Measurements from ENCODE around the gene GOPC.
A peak's percentile ranks its signal among the peaks of the same experiment; 100 is the strongest.

The GOPC gene

GRCh38 chr6:117513778-117514365 is 88.4 kb downstream of the GOPC start:
- Histone ChIP-seq H3K36me3 (ENCODE audit: control insufficient read depth, insufficient read depth, low read length) (peaks cover 91% of the 10 kb centered on the region), H3K9me3 (ENCODE audit: control insufficient read depth, low read length) (no peaks in the 10 kb centered on the region), H3K4me1 (ENCODE audit: control insufficient read depth, insufficient read depth, low read length, poor library complexity, severe bottlenecking) (peaks cover 21% of the 10 kb centered on the region), H3K27ac (ENCODE audit: low read depth, low read length, severe bottlenecking) (no peak overlapping the region), H3K4me3 (ENCODE audit: extremely low read depth, insufficient read depth, low read length, poor library complexity, severe bottlenecking) (no peak overlapping the region)
- 100% methylated on average over 2 of the region's 7 CpGs for WGBS, 2 experiments (ENCODE audit: insufficient coverage in 2 of 2)

- 56 to 67% methylated on average over 1 of the region's 2 CpGs for WGBS, 2 experiments (ENCODE audit: insufficient coverage in 2 of 2)
- H3K27ac ChIP-seq (ENCODE audit: low read depth, low read length, severe bottlenecking), result no peak overlapping the region
These were observed 89.2 kb downstream of the GOPC start for GRCh38 chr6:117512987-117513573.

DNA sequence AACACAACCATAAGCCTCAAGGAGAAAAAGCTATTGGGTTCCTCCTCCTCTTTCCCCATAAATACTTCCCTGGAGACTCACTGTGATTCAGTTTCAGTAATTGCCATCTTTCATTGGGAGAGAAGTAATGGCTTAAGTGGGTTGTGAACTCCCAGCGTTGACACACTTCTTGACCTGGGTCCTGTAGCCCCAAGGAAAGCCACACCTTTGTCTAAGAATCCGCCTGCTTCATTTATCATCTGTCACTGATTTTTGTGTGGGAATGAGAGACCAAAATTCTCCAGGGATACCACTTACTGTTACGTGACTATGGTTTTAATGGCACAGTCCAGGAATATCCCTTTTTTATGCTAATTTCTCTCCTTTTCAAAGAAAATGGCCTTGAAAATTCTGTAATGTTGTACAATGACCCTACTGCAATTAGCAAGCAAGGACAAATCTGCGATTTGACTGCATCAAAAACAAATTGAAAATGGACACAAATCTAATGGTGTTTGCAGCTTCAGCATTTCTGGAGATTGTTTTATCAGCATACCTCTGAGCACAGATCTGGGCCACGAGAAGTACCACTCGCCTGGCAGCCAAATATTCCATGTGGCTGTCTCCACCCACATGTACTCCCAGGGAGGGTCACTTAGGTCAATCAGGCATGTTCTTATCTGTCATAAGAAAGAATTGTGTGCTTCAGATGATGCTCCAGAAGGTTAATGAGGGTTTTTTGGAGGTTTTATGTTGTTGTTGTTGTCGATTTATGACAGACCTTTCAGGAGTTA is 90.1 kb downstream of the GOPC start:
- peak overlapping the region; percentile 53 for H3K27ac ChIP-seq (ENCODE audit: low read depth, low read length, severe bottlenecking)
- H3K9me3 ChIP-seq (ENCODE audit: control insufficient read depth, low read length), result no peaks in the 10 kb centered on the region
- 90 to 96% methylated on average over 4 of the region's 7 CpGs for WGBS, 2 experiments (ENCODE audit: insufficient coverage in 2 of 2)
- peaks cover 93% of the 10 kb centered on the region for H3K36me3 ChIP-seq (ENCODE audit: control insufficient read depth, insufficient read depth, low read length)
- H3K4me1 ChIP-seq (ENCODE audit: control insufficient read depth, insufficient read depth, low read length, poor library complexity, severe bottlenecking), result peaks cover 23% of the 10 kb centered on the region
- H3K4me3 ChIP-seq (ENCODE audit: extremely low read depth, insufficient read depth, low read length, poor library complexity, severe bottlenecking), result no peak overlapping the region

More at GRCh38 chr6:117512987-117513573, 89.2 kb downstream of the GOPC start:
- no peaks in the 10 kb centered on the region for H3K9me3 ChIP-seq (ENCODE audit: control insufficient read depth, low read length)
- H3K4me1 ChIP-seq (ENCODE audit: control insufficient read depth, insufficient read depth, low read length, poor library complexity, severe bottlenecking), result peaks cover 23% of the 10 kb centered on the region
- peaks cover 94% of the 10 kb centered on the region for H3K36me3 ChIP-seq (ENCODE audit: control insufficient read depth, insufficient read depth, low read length)
- H3K4me3 ChIP-seq (ENCODE audit: extremely low read depth, insufficient read depth, low read length, poor library complexity, severe bottlenecking), result no peak overlapping the region
